ENCODE measurements around the gene TNP2.

Gene TNP2

DNA sequence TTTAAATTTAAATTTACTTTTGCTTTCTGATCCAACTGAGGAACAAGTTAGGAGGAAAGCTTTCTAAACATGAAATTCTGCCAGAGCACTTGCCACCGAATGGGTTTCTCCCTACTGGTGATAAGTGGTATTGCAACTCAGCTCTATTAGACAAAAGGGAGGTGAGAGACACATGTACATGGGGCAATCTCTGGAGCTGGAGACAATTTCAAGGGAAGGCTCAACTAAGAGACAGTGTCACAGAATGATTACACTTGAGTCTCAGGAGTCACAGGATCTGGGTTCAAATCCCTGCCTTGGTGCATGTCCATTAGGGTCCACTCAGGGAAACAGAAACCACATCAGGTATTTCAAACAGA, 50.5 kb downstream of the TNP2 start:
- DNase-seq (ENCODE audit: low spot score): no peak

All from iPS-NIHi11 (cell line).